IMR-90 (cell line): ENCODE results near the gene ANAPC5. TPM values are rescaled to one million over a fixed set of nuclear protein-coding genes. Genes with fewer than 3 reads are reported as not detected.

ENCODE experiments used
- ATAC-seq: fragments of 200-7000 bp; cut with Tn5 transposase; 2 replicates; pipeline ENCODE4 v1.9.1; 2020; ENCODE audit warnings: low read depth, mild to moderate bottlenecking, moderate library complexity
- BruUV-seq: library from RNA; stranded (reverse); fragments of 400-500 nt; replicated peaks from 2 replicates; lab custom pipeline; 2021; lab: Mats Ljungman, UMichigan
- CTCF ChIA-PET: fragments of 300-600 bp; formaldehyde crosslinking; extraction: SDS; loops from one replicate; lab custom pipeline; 2021; ENCODE audit warnings: antibody characterized with exemption; lab: Yijun Ruan, JAX
- POLR2A ChIA-PET: fragments of 300-600 bp; sonication (Branson Sonifier 250); formaldehyde crosslinking; loops from one replicate; lab custom pipeline; 2022; ENCODE audit warnings: antibody characterized with exemption; ENCODE audit not compliant: unreplicated experiment; lab: Charles Lee
- DNase-seq: peaks from one replicate; pipeline ENCODE4 v3.0.0; 2013
- H2AFZ ChIP-seq: replicated peaks from 2 replicates; pipeline ENCODE3; 2013; ENCODE audit warnings: low read length, mild to moderate bottlenecking; ENCODE audit not compliant: poor library complexity
- H2AK5ac ChIP-seq: 2 replicates; pipeline ENCODE4 v1.6.1; 2013; ENCODE audit warnings: low read depth, low read length, inconsistent platforms
- H2AK9ac ChIP-seq: replicated peaks from 2 replicates; pipeline ENCODE3; 2013; ENCODE audit warnings: mild to moderate bottlenecking, low read depth, low read length, moderate library complexity; ENCODE audit not compliant: poor library complexity
- H2BK120ac ChIP-seq: 2 replicates; pipeline ENCODE4 v1.6.1; 2013; ENCODE audit warnings: low read depth, low read length, inconsistent platforms
- H2BK15ac ChIP-seq: 3 replicates; pipeline ENCODE4 v1.6.1; 2013; ENCODE audit warnings: low read depth, low read length, inconsistent platforms
- H2BK20ac ChIP-seq: 2 replicates; pipeline ENCODE4 v1.6.1; 2013; ENCODE audit warnings: low read depth, mild to moderate bottlenecking, inconsistent platforms, low read length, moderate library complexity
- H2BK5ac ChIP-seq: 2 replicates; pipeline ENCODE4 v1.6.1; 2013; ENCODE audit warnings: mild to moderate bottlenecking, low read depth, low read length, inconsistent platforms; ENCODE audit not compliant: poor library complexity, severe bottlenecking
- H3K14ac ChIP-seq: replicated peaks from 2 replicates; pipeline ENCODE4 v1.6.1; 2013; ENCODE audit warnings: low read depth, low read length, inconsistent platforms
- H3K18ac ChIP-seq: 2 replicates; pipeline ENCODE4 v1.6.1; 2013; ENCODE audit warnings: low read depth, low read length, control low read depth
- H3K23ac ChIP-seq: 2 replicates; pipeline ENCODE4 v1.6.1; 2013; ENCODE audit warnings: low read depth, low read length, inconsistent platforms
- H3K27ac ChIP-seq: 2 replicates; pipeline ENCODE4 v1.5.1; 2013; ENCODE audit warnings: mild to moderate bottlenecking, control low read depth, low read length; ENCODE audit not compliant: insufficient read depth
- H3K27me3 ChIP-seq: 2 replicates; pipeline ENCODE4 v1.6.1; 2013; ENCODE audit warnings: low read length; ENCODE audit not compliant: control insufficient read depth, insufficient read depth
- H3K36me3 ChIP-seq: 2 replicates; pipeline ENCODE4 v1.6.1; 2013; ENCODE audit warnings: low read length, mixed read lengths; ENCODE audit not compliant: control insufficient read depth, insufficient read depth
- H3K4ac ChIP-seq: 2 replicates; pipeline ENCODE4 v1.6.1; 2013; ENCODE audit warnings: low read depth, low read length, inconsistent platforms
- H3K4me1 ChIP-seq: 2 replicates; pipeline ENCODE4 v1.6.1; 2013; ENCODE audit warnings: low read length, mixed read lengths; ENCODE audit not compliant: control insufficient read depth, insufficient read depth
- H3K4me2 ChIP-seq: 2 replicates; pipeline ENCODE4 v1.6.1; 2013; ENCODE audit warnings: low read depth, mild to moderate bottlenecking, control low read depth, low read length, moderate library complexity
- H3K4me3 ChIP-seq: 2 replicates; pipeline ENCODE4 v1.5.1; 2013; ENCODE audit warnings: low read depth, mild to moderate bottlenecking, control low read depth, low read length, moderate library complexity; ENCODE audit not compliant: insufficient read depth
- H3K56ac ChIP-seq: 2 replicates; pipeline ENCODE4 v1.6.1; 2013; ENCODE audit warnings: low read length, inconsistent platforms; ENCODE audit not compliant: insufficient read depth; ENCODE audit errors: extremely low read depth
- H3K79me1 ChIP-seq, 2 experiments: 2 replicates each; pipeline ENCODE4 v1.6.1; 2013; ENCODE audit warnings: low read length in 2 of 2, inconsistent platforms in 1 of 2, low read depth in 1 of 2
- H3K9ac ChIP-seq: 2 replicates; pipeline ENCODE4 v1.6.1; 2013; ENCODE audit warnings: low read depth, low read length, control low read depth
- H3K9me1 ChIP-seq: 2 replicates; pipeline ENCODE4 v1.6.1; 2013; ENCODE audit warnings: low read length, inconsistent platforms; ENCODE audit not compliant: insufficient read depth
- H3K9me3 ChIP-seq: 2 replicates; pipeline ENCODE4 v1.6.1; 2013; ENCODE audit warnings: low read length; ENCODE audit not compliant: control insufficient read depth, insufficient read depth
- H4K20me1 ChIP-seq: 2 replicates; pipeline ENCODE4 v1.6.1; 2013; ENCODE audit warnings: low read length, inconsistent platforms; ENCODE audit not compliant: insufficient read depth
- H4K5ac ChIP-seq: 2 replicates; pipeline ENCODE4 v1.6.1; 2013; ENCODE audit warnings: mild to moderate bottlenecking, low read depth, low read length, control low read depth
- H4K8ac ChIP-seq, 2 experiments: 2 replicates each; pipeline ENCODE4 v1.6.1; 2013; ENCODE audit warnings: low read depth in 2 of 2, low read length in 2 of 2, control low read depth in 1 of 2, inconsistent platforms in 1 of 2
- H4K91ac ChIP-seq: 2 replicates; pipeline ENCODE4 v1.6.1; 2013; ENCODE audit warnings: low read depth, low read length, inconsistent platforms; ENCODE audit not compliant: insufficient read depth
- BHLHE40 ChIP-seq: fragments of 150-350 bp; IDR thresholded peaks from 2 replicates; pipeline ENCODE4 v1.6.1; 2016; ENCODE audit warnings: mild to moderate bottlenecking, low read depth, low read length
- CEBPB ChIP-seq: IDR thresholded peaks from 2 replicates; pipeline ENCODE4 v1.6.1; 2012; ENCODE audit warnings: low read depth, low read length, improper control_type of control experiment
- CHD1 ChIP-seq: IDR thresholded peaks from 2 replicates; pipeline ENCODE4 v1.6.1; 2012; ENCODE audit warnings: low read depth, low read length, improper control_type of control experiment
- CTCF ChIP-seq: conservative IDR thresholded peaks from 2 replicates; pipeline ENCODE4 v1.5.1; 2012; ENCODE audit warnings: mild to moderate bottlenecking, low read depth, low read length, improper control_type of control experiment
- FOS ChIP-seq: fragments of 150-350 bp; IDR thresholded peaks from 2 replicates; pipeline ENCODE4 v1.6.1; 2016; ENCODE audit warnings: low read depth, low read length
- MAFK ChIP-seq: IDR thresholded peaks from 2 replicates; pipeline ENCODE4 v1.6.1; 2012; ENCODE audit warnings: low read depth, low read length, improper control_type of control experiment
- MAZ ChIP-seq: IDR thresholded peaks from 2 replicates; pipeline ENCODE4 v1.6.1; 2012; ENCODE audit warnings: low read depth, mild to moderate bottlenecking, low read length, improper control_type of control experiment, moderate library complexity, borderline replicate concordance
- MXI1 ChIP-seq: IDR thresholded peaks from 2 replicates; pipeline ENCODE4 v1.6.1; 2012; ENCODE audit warnings: low read depth, mild to moderate bottlenecking, low read length, moderate library complexity, borderline replicate concordance
- NFE2L2 ChIP-seq: fragments of 150-350 bp; IDR thresholded peaks from 2 replicates; pipeline ENCODE4 v1.6.1; 2016; ENCODE audit warnings: low read depth, mild to moderate bottlenecking, low read length
- POLR2A ChIP-seq: IDR thresholded peaks from 2 replicates; pipeline ENCODE4 v1.6.1; 2012; ENCODE audit warnings: mild to moderate bottlenecking, low read depth, low read length
- RAD21 ChIP-seq: IDR thresholded peaks from 2 replicates; pipeline ENCODE4 v1.6.1; 2012; ENCODE audit warnings: low read length, improper control_type of control experiment
- RCOR1 ChIP-seq: IDR thresholded peaks from 2 replicates; pipeline ENCODE4 v1.6.1; 2012; ENCODE audit warnings: mild to moderate bottlenecking, low read length, improper control_type of control experiment; ENCODE audit not compliant: insufficient replicate concordance
- RFX5 ChIP-seq: IDR thresholded peaks from 2 replicates; pipeline ENCODE4 v1.8.0; 2012; ENCODE audit warnings: low read depth, mild to moderate bottlenecking, low read length, moderate library complexity
- SMC3 ChIP-seq: fragments of 150-350 bp; IDR thresholded peaks from 2 replicates; pipeline ENCODE4 v1.6.1; 2016; ENCODE audit warnings: low read depth, mild to moderate bottlenecking, antibody characterized with exemption, low read length, moderate library complexity
- WGBS, 2 experiments: methylation state at CpG; one replicate each; pipeline versions ENCODE4 v1.1.5 to v1.1.7; 2013; ENCODE audit warnings: missing lambda C conversion rate in 2 of 2; ENCODE audit not compliant: insufficient read length in 1 of 2; ENCODE audit errors: extremely low coverage in 2 of 2; 5-methylcytosine and 5-hydroxymethylcytosine counted together
- dilution Hi-C: fragments of 300-500 bp; cut with HindIII; formaldehyde crosslinking; loops from one replicate; pipeline ENCODE4 v1.14.3; 2018; ENCODE audit warnings: low sequenced_read_pairs; ENCODE audit not compliant: unreplicated experiment
- in situ Hi-C: fragments of 300-500 bp; cut with MboI; formaldehyde crosslinking; loops from 3 replicates; pipeline ENCODE4 v1.14.3; 2019; ENCODE audit warnings: low sequenced_read_pairs, inconsistent platforms, mixed read lengths
- intact Hi-C: fragments of 100-400 bp; cut with micrococcal nuclease; formaldehyde crosslinking; loops from 2 replicates; pipeline ENCODE4 v1.10.0; 2022
- polyA plus RNA-seq, 3 experiments: library from polyadenylated mRNA; depleted of rRNA; stranded (reverse); fragments of >200 nt; gene quantifications; 2 replicates each; pipeline ENCODE4 v1.2.3, GENCODE V29; 2012; ENCODE audit warnings: low replicate concordance in 1 of 3
- total RNA-seq: library from RNA; depleted of rRNA; stranded (reverse); fragments of >200 nt; gene quantifications from 2 replicates; pipeline ENCODE4 v1.2.3, GENCODE V29; 2012
- TF ChIP-seq, protein P1 (sequence below): fragments of 150-350 bp; IDR thresholded peaks from 2 replicates; pipeline ENCODE4 v1.6.1; 2016; ENCODE audit warnings: low read depth, mild to moderate bottlenecking, low read length, moderate library complexity, borderline replicate concordance
- TF ChIP-seq, protein P2 (sequence below): fragments of 150-350 bp; IDR thresholded peaks from 2 replicates; pipeline ENCODE4 v1.6.1; 2017; ENCODE audit warnings: mild to moderate bottlenecking, antibody characterized with exemption, low read length, low read depth

Gene ANAPC5
- total and polyA plus RNA-seq, 2 of the 4 experiments (the other 2 are of a cell fraction) = 157 to 211 TPM

GRCh38 chr12:121290410-121290809 is 61.8 kb downstream of the ANAPC5 start:
- no peak for DNase-seq
- ATAC-seq = no peak
- Histone ChIP-seq H3K14ac (no peak overlapping the region), H4K91ac (no peak overlapping the region), H4K20me1 (peaks cover 23% of the 10 kb centered on the region; the same call in 1 of the 2 replicates), H3K56ac (no peak overlapping the region), H4K5ac (no peak overlapping the region), H2AK5ac (no peak overlapping the region), H3K79me1 (peaks cover 28 to 79% of the 10 kb centered on the region in 2 experiments), H3K9me1 (peaks cover 2% of the 10 kb centered on the region; the same call in 1 of the 2 replicates), H2BK5ac (no peak overlapping the region), H3K9ac (no peak overlapping the region), H3K4me1 (peaks cover 11% of the 10 kb centered on the region), H3K4me3 (no peak overlapping the region), H3K9me3 (no peaks in the 10 kb centered on the region), H2BK15ac (no peak overlapping the region), H3K27ac (no peak overlapping the region), H4K8ac (no peak overlapping the region), H3K27me3 (no peaks in the 10 kb centered on the region), H2BK20ac (no peak overlapping the region), H3K36me3 (no peaks in the 10 kb centered on the region; the same call in 1 of the 2 replicates), H3K23ac (no peak overlapping the region), H3K18ac (no peak overlapping the region), H3K4ac (no peak overlapping the region), H2BK120ac (no peak overlapping the region), H2AFZ (no peak overlapping the region), H3K4me2 (no peak overlapping the region), H2AK9ac (no peak overlapping the region)
- ChIA-PET POLR2A (no interaction called here), CTCF (no interaction called here)
- TF ChIP-seq, protein P1, sequence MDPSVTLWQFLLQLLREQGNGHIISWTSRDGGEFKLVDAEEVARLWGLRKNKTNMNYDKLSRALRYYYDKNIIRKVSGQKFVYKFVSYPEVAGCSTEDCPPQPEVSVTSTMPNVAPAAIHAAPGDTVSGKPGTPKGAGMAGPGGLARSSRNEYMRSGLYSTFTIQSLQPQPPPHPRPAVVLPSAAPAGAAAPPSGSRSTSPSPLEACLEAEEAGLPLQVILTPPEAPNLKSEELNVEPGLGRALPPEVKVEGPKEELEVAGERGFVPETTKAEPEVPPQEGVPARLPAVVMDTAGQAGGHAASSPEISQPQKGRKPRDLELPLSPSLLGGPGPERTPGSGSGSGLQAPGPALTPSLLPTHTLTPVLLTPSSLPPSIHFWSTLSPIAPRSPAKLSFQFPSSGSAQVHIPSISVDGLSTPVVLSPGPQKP = no peak
- TF ChIP-seq MXI1 = no peak
- TF ChIP-seq CTCF = no peak
- TF ChIP-seq SMC3 = no peak
- TF ChIP-seq BHLHE40 = no peak
- TF ChIP-seq MAFK = no peak
- no peak for TF ChIP-seq POLR2A
- no peak for TF ChIP-seq MAZ
- TF ChIP-seq RAD21 = no peak
- TF ChIP-seq, protein P2, sequence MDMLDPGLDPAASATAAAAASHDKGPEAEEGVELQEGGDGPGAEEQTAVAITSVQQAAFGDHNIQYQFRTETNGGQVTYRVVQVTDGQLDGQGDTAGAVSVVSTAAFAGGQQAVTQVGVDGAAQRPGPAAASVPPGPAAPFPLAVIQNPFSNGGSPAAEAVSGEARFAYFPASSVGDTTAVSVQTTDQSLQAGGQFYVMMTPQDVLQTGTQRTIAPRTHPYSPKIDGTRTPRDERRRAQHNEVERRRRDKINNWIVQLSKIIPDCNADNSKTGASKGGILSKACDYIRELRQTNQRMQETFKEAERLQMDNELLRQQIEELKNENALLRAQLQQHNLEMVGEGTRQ = no peak
- no peak for TF ChIP-seq NFE2L2
- no peak for TF ChIP-seq CEBPB
- no peak for TF ChIP-seq RFX5
- TF ChIP-seq FOS = no peak
- TF ChIP-seq CHD1 = no peak
- no peak for TF ChIP-seq RCOR1
- BruUV-seq = no TSS peak
- intact Hi-C loops (no loop called here), dilution Hi-C loops (no loop called here), in situ Hi-C loops (no loop called here)
- WGBS, 2 experiments = 100% methylated on average over 1 of the region's 5 CpGs; no CpG with 5 or more reads in 1 of the 2 experiments
